ENCODE results near the gene STAU1.
"Not testable (repeated sequence)": the region's sequence is repeated elsewhere in the genome, so short reads cannot be mapped to it uniquely, and the experiment has no call there.

The STAU1 gene

DNA sequence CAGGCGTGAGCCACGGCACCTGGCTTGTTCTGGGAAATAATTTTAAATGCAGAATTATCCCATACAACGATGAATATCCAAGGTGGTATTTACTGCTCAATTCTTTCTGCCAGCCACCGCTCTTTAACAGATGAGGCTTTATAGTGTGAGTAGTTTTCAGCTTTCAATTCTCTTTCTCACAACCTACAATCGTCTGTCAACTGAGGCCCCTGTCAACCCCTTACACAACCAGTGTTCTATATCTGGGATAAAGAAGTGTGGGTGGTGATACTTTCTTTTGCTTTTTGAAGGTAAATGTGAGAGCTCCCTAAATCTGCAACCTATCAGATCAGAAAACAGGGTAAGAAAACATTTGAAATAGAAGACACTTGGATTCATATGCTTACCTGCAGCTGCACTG, 22.5 kb downstream of the STAU1 start:
- no peak for DNase-seq

DNA sequence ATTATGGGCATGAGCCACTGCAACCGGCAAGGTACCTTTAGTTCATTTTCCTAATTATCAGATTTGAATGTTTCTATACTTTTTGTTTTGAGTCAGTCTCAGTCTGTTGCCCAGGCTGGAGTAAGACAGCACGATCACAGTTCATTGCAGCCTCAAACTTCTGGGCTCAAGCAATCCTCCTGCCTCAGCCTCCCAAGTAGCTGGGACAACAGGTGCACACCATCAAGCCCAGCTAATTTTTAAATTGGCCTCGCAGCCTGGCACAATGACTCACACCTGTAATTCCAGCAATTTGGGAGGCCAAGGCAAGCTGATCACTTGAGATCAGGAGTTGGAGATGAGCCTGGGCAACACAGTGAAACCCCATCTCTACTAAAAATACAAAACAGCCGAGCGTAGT, 24.4 kb downstream of the STAU1 start:
- DNase-seq, result no peak

DNA sequence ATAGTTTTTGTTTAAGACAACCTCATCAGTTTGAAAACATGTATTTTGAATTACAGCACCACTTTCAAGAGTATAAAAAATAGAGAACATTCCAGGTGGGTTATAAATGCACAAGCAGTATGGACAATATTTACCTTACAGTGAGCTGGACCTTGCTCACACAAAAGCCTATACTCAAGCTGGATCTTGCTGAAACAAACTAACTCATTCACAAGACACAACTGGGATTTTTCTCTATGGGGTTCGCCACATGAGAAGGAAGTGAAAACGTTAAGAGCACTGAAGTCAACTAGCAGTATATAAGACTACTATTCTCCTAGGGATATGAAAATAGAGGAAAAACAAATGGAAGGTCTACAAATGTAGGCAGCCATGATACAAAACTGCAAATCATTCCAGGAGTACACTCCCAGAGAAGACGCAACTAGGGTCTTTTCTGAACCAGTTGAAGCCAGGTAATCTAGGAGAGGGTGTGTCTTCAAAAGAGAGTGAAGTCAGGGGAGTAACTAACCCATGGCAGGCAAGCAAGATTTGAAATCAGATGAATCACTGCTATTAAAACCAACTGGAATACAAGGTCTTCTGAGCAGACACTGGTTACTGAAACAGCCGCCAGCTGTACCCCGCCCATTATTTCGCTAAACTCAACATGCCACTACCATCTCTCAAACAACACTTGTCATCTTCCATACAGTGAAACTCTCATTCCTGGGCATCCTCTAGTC, 26.5 kb downstream of the STAU1 start:
- DNase-seq, result no peak

DNA sequence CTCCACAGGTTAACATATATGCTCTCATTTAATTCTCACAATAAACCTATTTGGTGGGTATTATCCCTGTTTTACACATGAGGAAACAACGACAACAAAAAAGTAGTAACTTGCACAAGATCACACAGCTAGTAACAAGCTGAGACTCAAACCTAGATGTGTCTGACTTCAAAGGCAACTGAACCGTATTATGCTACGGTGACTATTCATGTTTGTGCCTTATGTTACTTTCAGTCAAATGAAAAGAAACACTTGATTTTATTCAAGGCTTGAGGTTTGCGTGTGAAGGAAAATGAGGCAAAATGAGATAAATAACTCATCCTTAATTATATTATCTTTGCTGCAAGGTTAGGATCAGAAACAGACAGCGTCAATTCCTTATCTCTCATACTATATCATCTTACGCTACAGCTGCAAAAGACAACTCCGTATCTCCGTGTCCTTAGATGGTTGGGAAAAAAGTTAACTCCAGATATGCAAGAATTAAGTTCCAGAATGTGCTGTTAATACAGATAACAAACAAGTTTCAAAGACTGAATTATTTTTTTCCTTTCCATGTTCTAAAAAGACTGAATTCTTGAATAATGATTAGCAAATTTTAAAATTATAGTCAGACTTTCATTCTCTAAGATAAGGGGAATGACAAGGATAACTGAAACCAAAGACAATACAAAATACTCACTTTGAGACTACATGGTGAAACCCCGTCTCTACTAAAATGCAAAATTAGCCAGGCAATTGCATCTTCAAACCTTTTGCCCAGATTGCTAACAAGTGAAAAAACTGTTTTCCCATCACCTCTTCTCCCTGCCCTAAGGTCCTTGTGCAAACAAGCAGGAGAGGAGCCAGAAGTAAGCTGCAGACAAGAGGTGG, 27.8 kb downstream of the STAU1 start:
- DNase-seq, result no peak

DNA sequence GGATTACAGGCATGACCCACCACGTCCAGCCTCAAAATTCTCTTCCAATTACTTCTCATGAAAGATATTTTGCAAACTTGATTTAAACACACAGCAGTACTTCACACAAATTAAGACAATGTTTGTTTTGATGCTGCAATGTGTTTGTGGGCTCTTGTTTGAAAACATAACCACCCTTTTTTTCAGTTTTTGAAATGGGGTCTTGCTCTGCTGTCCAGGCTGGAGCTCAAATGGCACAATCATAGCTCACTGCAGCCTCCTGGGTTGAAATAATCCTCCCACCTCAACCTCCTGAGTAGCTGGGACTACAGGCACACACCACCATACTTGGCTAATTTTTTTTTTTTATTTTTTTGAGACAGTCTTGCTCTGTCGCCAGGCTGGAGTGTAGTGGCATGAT, 31.0 kb downstream of the STAU1 start:
- DNase-seq, result no peak

DNA sequence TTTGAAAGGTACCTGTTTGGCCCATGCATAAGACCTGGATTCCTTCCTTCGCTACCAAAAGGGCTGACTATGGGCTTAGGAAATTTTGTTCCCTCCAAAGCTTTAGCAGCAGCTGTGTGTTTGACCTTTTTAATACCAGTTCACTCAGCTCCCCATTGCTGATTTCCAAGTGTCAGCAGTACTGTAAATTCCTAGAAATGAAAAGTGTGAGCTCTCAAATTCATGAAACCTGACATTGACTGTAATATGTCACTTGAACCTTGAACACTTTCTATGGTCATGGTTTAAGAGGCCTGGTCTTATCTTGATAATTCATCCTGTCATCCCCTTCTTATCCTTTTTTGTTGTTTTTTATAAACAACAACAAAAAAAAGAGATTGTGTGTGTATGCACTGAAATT, 31.7 kb downstream of the STAU1 start:
- DNase-seq, result no peak

DNA sequence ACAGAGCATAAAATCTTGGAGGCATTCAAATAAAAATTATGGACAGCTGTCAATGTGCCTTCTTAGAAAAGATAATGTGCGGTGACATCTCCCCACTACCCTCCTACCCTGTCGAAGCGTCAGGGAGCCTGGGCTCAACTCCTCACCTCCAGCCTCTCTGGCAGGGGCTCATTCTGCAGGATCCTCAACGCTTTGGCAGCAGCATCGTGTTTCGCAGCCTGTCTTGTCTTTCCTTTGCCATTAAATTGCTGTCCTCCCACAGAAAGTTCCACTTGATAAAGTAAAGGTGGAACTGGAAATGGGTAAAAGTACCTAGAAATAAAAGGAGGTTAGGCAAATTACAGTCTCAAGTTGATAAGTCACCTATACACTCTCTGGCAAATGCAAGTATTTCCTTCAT, 36.7 kb downstream of the STAU1 start:
- no peak for DNase-seq

DNA sequence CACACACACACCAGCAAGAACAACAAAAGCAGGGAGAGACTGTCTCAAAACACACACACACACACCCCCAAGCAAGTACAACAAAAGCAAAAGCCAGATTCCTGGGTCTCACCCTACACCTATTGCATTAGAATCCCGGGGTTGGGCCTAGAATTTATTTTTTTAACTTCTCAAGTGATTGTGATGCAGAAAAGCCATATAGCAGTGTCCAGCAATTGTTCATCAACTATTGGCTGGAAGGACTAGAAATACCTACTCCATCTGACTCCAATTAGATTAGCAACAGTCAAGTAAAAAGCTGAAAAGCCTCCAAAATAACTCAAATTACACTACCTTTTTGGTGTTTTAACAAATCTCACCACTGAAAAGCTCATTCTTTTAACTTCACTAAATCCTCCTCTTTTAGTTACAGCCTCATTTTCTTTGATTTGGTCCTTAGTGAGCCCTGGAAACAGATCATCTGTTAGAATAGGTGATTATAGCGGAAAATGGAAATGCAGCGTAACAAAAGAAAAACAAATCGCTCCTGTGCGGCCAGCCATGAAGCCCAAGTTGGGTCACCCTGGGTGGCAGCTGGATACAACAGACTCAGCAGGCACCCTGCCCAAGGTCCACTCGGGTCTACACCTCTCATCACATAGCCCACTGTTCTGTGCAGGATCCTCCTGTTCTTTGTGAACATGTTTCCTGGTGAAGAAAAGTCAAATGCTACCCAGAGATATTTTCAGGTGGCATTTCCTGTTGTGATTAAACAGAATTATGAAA, 38.7 kb downstream of the STAU1 start:
- DNase-seq, result no peak

DNA sequence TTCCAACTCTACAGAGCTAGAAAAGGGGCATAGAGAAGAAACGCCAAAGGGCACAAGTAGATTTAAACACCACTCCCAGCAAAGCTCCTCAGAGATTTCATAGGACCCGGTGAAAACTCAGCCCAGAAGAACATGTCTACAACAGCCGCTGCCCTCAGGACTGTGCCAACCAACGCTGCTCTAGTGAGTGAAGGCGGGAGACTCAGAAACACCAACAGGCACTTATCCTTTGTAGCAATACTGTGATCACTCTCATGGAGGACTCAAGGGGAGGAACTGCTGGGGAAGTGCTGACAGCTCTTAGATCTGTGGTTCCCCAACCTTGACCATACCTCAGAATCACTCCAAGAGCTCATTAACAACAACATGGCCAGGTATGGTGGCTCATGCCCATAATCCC, 39.5 kb downstream of the STAU1 start:
- DNase-seq, result no peak

DNA sequence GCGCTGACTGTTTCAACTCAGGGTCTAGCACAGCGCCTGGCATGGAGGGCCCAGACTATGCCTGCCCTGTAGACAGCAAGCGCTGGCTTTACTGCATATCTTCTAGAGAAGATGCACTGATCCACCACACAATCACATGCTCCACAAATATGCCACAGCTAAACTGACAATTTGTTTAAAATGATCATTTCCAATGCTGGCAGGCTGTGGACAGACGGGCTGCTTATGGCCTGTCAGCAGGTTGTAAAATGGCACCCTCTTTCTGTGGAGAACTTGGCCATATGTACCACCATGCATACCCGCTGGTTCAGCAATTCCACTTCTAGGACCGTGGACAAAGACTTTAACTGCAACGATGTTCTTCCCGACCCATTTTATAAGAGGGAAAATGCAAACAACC, 40.8 kb downstream of the STAU1 start:
- no peak for DNase-seq

DNA sequence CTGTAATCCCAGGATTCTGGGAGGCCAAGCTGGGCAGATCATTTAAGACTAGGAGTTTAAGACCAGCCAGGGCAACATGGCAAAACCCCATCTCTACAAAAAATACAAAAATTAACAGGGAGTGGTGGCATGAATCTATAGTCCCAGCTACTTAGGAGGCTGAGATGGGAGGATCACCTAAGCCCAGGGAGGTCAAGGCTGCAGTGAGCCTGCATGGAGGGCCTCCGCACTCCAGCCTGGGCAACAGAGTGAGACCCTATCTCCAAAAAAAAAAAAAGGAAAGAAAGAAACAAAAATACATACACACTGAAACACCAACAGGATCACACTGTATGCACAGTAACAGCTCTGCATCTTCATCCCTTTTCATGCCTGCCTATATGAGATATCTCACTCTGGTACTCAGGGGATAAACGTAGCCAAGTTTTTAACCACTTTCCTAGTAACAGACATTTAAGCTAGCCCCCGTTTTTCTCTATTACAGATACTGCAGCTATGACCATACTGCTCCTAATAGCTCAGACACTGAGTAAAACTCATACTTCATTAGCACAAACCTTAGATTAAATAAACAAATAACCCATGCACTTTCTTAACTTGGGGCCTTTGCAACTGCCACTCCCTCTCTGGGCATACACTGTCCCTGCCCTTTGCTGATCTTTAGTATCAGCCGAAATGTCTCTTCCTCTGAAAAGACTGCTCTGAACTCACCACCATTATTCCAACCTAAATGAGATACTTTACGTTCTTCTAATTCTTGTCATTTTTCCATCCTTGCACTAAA, 41.5 kb downstream of the STAU1 start:
- no peak for DNase-seq

DNA sequence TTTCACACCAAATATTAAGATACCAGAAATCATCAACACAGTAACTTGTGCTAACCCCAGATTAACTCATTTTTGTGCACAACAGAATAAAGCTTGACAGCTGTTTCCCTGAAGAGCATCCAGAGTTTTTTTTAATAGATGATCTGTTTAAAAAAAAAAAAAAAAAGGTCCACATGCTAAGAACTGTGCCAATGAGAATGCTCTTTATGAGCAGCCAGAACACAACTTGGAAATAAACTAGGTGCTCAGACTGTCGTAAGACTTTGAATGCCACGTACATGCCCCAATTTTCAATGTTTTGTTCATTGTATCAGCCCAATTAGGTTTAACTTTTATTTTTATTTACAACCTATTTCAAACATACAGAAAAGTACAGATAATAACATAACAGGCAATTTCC, 47.3 kb downstream of the STAU1 start:
- DNase-seq, result no peak

DNA sequence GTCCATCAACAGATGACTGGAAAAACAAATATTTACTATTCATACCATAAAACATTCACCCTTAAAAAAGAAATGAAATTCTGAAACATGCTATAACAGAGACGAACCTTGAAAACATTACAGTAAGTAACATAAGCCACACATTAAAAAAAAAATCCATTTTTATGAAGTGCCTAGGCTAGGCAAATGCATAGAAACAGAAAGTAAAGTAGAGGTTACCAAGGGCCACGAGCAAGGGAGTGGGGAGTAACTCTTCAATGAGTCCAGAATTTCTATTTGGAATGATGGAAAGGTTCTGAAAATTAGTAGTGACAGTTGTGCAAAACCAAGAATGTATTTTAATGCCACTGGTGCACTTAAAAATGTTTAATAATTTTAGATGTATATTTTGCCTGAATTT, 47.7 kb downstream of the STAU1 start:
- peak in 1 of 3 donors; percentile 2 for DNase-seq

DNA sequence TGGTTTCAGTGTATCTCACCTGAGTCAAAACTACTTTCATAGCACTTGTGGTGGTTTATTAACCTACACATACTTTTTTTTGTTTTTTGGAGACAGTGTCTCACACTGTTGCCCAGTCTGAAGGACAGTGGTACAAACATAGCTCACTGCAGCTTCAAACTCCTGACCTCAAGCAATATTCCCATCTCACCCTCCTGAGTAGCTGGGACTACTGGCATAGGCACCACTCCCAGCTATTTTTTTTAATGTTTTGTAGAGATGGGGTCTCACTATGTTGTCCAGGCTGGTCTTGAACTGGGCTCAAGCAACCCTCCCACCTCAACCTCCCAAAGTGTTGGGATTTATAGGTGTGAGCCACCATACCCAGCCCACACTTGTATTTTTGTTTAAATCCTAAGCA, 49.7 kb downstream of the STAU1 start:
- DNase-seq, result no peak

DNA sequence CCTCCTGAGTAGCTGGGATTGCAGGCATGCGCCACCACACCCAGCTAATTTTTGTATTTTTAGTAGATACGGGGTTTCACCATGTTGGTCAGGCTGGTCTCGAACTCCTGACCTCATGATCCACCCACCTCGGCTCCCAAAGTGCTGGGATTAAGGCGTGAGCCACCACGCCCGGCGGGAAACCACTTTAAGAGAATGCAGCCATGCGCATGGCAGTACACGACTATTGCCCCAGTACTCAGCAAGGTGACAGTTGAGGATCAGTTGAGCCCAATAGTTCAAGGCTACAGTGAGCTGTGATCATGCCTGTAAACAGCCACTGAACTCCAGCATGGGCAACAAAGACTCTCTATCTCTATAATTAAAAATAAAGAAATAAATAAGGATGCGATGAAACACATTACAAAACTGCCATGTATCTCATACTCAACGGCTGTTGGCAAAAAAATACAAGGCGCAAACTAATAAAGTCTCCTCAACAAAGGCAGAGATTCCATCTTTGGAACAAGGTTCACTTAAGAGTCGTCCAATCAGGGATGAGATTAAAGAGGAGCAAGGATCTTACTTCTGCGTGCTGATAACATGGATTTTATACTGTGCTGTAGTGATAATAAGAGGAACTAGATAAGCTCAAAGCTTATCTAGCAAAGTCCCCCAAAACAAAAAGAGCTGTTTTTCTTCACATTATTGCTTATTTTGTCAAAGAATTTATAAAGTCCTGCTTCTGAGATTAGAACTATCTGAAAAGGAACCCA, 51.1 kb downstream of the STAU1 start:
- no peak for DNase-seq

DNA sequence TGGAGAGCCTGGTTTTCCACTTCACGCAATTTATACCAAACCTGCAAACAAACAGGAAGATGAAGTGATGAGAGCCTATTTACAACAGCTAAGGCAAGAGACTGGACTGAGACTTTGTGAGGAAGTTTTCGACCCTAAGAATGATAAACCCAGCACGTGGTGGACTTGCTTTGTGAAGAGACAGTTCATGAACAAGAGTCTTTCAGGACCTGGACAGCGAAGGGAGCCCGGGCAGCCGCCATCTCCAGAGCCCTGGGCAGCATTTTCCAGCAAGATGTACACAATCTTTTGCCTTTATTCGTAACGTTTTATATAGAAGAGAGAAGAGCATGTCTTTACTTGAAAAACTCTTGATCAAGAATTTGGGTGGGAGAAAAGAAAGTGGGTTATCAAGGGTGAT, 53.3 kb downstream of the STAU1 start:
- not testable (repeated sequence) for DNase-seq

DNA sequence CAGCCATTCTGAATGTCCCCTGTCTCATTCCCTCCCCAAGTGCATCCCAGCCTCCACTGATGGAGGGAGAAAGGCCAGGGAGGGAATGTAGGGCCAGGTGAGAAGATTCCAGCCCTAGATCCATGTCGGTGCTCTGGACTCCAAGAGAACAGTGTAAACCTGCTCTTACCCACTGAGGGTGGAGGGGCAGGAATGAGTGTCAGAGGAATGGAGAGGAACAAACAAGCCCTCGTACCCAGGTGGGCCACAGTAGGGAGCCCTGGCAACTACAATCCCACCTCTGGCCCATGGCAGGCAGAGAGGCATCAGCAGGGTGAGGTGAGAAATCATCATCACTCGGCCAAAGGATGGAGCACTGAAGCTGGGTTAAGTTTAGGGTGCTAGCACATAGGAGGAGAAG, 54.6 kb downstream of the STAU1 start:
- no peak for DNase-seq

DNA sequence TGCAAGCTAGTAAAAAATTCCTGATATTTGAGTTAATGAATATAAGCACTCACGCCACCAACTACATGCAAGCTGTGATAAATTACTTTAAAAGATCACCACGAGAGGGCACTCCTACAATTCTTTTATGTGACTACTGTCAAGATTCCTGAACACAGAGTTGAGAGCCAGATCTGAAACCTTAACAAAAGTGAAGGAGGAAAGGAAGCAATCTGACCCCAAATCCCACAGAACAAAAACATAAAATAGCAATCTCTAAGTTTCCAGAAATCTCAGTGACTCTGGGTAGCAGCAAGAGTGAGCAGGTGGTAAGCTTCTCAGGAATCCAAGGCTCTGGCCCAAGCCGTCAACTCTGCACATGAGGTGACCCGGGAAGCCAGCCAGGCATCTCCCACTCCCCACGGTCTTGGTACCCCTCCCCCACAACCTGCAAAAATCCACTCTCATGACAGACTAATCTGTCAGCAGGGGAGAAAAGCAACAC, 55.1 kb downstream of the STAU1 start:
- DNase-seq, result peak; percentile 63 to 83 (median 74)

DNA sequence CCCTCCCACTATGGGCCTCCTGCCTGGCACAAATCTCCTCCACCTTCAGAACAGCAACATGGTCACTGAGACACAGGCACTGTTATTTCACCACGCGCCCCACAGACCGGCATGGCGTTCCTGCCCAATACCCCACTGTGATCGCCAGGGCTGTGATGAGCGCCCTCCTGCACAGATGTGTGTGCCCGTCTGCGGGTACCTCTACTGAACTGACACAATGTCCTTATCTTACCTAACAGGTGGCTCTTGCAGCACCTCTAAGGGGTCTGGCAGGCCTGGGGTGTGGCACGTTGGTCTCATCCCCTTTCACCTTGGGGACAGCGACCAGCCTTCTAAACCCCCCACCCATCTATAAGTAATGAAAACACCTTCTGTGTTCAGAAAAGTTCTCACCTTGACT, 64.2 kb downstream of the STAU1 start:
- no peak for DNase-seq

DNA sequence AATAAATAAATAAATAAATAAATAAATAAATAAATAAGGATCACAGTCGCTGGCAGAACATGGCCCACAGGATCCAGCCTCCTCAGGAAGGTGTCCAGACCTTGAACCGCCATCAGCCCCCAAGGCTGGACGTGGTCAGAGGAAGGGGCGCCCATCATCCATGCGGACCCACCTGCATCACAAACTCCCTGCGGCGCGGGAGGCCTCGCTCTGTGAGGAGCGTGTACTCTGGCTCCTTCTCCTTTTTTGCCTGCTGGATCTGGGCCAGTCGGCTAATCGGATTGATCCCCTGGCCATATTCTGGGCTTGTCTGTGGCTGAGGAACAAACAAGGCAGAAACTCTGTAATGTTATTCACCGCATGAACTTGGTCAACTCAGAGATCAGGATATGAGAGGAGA, 65.2 kb downstream of the STAU1 start:
- no peak for DNase-seq

DNA sequence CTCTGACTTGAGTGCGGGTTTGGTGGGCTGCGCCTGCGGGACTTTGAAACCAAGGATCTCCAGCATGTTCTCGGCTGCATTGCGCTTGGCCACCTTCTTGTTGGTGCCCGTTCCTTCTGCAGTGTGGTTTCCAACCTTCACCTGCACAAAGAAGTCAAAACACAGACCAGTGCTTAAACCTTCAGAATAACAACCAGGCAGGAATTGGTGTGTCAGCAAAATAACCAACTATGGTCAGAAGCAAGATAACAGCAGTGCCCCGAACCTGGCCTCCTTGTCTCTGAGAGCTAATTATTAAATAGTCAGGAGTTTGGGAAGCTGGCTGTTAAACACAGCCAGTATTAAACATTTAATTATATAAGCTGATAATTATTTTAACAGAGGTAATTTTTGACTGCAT, 68.1 kb downstream of the STAU1 start:
- no peak for DNase-seq

DNA sequence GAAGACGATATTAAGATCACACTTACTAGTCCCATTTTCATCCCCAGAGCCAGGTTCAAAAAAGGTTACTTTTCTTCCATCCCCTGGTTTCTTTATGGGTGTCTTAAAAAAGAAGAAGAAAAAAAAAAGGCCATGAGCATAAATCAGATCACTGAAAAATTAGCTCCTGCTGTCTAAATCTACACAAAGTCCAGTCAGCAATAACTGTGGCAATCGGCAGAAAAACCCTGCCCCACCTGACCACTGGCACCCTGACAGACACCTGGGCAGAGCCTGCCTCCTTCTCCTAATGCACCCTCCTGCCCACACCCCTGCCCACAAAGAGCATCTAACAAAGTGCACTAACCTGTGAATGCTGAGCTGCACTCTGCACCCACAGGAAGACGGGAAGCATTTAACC, 69.8 kb downstream of the STAU1 start:
- DNase-seq, result no peak

All from suppressor macrophage treated with lipopolysaccharide for 1 hour (primary cell).